ENCODE measurements around the gene PERCC1. TPM values are rescaled to one million over a fixed set of nuclear protein-coding genes. Genes with fewer than 3 reads are reported as not detected.

Gene PERCC1
- total RNA-seq, 2 donors from 2014 or later: not detected

- Histone ChIP-seq H3K4me1 (no peaks in the 10 kb centered on the region), H3K9me3 (no peaks in the 10 kb centered on the region), H3K27me3 (no peaks in the 10 kb centered on the region), H3K4me3 (no peak overlapping the region), H3K36me3 (peaks cover 51% of the 10 kb centered on the region), H3K27ac (no peak overlapping the region)
- TF ChIP-seq, protein P1, sequence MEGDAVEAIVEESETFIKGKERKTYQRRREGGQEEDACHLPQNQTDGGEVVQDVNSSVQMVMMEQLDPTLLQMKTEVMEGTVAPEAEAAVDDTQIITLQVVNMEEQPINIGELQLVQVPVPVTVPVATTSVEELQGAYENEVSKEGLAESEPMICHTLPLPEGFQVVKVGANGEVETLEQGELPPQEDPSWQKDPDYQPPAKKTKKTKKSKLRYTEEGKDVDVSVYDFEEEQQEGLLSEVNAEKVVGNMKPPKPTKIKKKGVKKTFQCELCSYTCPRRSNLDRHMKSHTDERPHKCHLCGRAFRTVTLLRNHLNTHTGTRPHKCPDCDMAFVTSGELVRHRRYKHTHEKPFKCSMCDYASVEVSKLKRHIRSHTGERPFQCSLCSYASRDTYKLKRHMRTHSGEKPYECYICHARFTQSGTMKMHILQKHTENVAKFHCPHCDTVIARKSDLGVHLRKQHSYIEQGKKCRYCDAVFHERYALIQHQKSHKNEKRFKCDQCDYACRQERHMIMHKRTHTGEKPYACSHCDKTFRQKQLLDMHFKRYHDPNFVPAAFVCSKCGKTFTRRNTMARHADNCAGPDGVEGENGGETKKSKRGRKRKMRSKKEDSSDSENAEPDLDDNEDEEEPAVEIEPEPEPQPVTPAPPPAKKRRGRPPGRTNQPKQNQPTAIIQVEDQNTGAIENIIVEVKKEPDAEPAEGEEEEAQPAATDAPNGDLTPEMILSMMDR (IDR thresholded peaks at IDR 0.05): no peak
- no peak for DNase-seq (ENCODE audit: low spot score)
Observed at GRCh38 chr16:1460602-1461138, 29.8 kb downstream of the PERCC1 start.

DNA sequence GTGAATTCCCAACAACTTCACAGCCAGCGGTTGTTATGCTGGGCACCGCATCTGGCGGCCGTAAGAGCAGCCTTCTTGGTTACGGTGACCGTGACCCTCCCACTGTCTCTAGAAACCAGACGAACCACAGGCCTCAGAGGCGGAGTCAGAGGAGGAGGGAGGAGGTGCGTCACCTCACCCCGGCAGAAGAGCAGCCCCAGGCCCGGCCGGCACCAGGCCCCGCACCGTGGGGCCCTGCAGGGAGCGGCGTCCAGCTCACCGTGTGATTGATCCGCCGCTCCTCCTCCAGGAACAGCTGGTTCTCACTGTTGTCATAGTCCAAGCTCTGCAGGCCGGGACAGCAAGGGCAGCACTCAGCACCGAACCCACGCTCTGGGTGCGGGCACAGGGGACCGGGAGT, 30.3 kb downstream of the PERCC1 start:
- Histone ChIP-seq H3K4me3 (no peak overlapping the region), H3K9me3 (no peaks in the 10 kb centered on the region), H3K27ac (no peak overlapping the region), H3K4me1 (no peaks in the 10 kb centered on the region), H3K27me3 (no peaks in the 10 kb centered on the region), H3K36me3 (peaks cover 46% of the 10 kb centered on the region)
- no peak for DNase-seq (ENCODE audit: low spot score)
- TF ChIP-seq, protein P1 (IDR thresholded peaks at IDR 0.05): no peak

GRCh38 chr16:1464196-1464893, 33.5 kb downstream of the PERCC1 start:
- TF ChIP-seq, protein P1 (IDR thresholded peaks at IDR 0.05): no peak
- Histone ChIP-seq H3K27ac (no peak overlapping the region), H3K4me1 (no peaks in the 10 kb centered on the region), H3K4me3 (no peak overlapping the region), H3K27me3 (no peaks in the 10 kb centered on the region), H3K36me3 (peaks cover 19% of the 10 kb centered on the region), H3K9me3 (no peaks in the 10 kb centered on the region)
- no peak for DNase-seq (ENCODE audit: low spot score)

DNA sequence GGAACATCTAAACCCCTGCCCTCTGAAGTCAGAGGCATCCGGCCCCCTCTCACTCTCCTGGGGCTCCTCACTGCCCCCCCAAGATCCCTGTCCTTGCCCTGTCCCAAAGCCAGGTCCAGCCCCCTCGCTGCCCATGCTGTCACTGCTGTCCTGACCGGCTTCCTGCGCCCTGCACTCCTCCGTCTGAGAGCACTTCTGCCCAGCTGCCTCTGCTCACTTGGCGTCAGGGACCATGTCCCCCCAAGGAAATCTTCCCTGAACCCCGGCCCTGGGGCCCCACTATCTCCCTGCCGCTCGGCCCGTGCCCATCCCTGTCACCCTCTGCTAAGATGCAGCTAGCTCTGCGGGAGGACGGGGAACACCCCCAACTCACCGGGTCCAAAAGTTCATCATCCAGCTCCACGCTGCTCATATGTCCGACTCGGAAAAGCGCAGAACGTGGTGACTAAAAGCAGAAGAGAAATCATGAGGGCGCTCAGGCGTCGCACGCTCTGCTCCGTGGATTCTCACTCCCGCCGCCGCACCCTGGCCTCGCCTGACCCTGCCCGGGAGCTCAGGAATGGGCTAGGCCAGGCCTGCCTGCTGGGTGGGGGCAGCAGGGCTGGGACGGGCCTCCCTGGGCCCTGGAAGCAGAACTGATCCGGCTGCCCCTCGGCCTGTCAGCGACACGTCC, 34.2 kb downstream of the PERCC1 start:
- Histone ChIP-seq H3K27ac (no peak overlapping the region), H3K4me1 (no peaks in the 10 kb centered on the region), H3K9me3 (no peaks in the 10 kb centered on the region), H3K4me3 (no peak overlapping the region), H3K27me3 (no peaks in the 10 kb centered on the region), H3K36me3 (peaks cover 17% of the 10 kb centered on the region)
- TF ChIP-seq, protein P1 (IDR thresholded peaks at IDR 0.05): no peak
- no peak for DNase-seq (ENCODE audit: low spot score)

DNA sequence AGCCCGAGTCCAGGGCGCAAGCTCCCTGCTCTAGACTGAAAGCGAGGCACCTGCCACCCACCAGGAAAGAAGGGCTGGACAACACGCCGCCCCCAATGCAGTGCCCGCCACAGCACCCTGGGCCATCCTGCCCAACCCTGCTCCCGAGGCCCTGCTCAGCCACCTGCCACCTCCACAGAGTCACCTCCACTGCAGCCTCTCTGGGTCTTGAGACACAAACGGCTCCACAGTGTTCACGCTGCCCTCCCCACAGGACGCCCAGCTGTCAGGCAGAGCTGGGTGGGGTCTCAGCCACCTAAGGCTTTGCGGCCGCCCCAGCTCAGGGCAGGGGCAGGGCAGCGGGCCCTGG, 34.7 kb downstream of the PERCC1 start:
- peaks cover 0 to 4% of the 10 kb centered on the region in 2 donors for H3K4me1 ChIP-seq
- peaks cover 12% of the 10 kb centered on the region for H3K36me3 ChIP-seq
- DNase-seq (ENCODE audit: low spot score): no peak
- TF ChIP-seq, protein P1 (IDR thresholded peaks at IDR 0.05): no peak
- H3K27ac ChIP-seq: no peak overlapping the region
- no peaks in the 10 kb centered on the region for H3K27me3 ChIP-seq
- no peak overlapping the region for H3K4me3 ChIP-seq
- H3K9me3 ChIP-seq: no peaks in the 10 kb centered on the region
